Measurements from ENCODE around the gene PHF2.

Gene PHF2

DNA sequence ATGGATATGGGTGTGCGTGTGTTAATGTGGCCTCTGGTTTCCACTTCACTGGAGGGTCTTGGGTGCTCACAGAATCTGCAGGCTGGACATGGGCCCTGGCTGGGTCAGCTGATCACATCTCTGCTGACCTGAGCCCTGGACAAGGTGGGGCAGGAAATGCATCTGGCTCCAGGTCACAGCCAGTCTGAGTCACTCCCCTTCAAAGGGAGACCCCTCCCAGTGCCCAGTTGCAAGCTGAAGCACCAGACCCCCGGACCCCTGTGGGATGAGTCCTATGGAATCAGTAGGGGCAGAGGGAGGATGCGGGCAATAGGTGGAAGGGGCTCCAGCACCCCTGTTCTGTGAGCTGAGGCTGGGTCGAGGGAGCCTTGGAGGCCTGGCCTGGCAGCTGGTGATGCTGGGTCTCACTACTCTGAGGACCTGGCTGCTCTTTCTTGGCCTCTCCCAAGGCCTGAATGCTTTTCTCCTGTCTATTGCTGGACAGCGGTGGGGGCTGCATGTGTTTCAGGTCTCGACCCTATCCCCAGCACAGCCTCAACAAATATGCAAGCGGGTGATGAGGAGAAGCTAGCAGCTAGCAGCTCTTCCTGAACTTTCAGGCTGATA lies 54.5 kb downstream of the PHF2 start:
- no peak for DNase-seq (ENCODE audit: low spot score)

DNA sequence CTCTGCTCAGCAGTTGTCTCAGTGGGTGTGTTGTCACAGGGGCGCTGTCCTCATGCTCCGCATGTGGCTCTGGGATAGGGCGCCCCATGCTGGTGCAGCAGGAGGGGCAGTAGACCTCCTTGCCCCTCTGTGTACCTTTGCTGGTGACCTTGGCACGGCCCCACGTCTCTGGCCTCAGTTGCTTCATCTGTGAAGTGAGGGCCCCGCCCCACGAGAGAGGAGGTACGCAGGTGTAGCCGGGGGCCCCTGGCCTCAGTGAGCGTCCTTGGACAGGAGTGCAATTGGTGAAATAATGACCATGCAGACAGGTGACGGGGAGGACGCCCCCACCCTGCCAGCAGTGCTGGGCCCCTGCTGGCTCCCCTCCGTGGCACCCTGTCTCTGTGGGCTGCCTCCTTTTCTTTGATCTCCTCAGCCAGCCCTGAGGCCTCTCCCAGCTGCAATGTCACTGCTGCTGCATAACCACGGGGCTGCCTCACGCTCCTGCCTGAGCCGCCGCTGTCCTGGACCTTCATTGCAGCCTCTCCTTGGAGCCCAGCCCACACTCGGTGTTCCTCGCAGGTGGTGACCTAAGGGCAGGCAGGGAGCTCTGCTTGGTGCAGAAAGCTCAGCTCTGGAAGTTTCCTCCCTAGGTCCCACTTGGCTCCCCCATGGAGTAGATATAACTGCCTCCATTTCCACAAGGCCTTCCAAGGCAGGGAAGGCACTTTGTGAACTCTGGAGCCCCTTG lies 57.3 kb downstream of the PHF2 start:
- no peak for DNase-seq (ENCODE audit: low spot score)

DNA sequence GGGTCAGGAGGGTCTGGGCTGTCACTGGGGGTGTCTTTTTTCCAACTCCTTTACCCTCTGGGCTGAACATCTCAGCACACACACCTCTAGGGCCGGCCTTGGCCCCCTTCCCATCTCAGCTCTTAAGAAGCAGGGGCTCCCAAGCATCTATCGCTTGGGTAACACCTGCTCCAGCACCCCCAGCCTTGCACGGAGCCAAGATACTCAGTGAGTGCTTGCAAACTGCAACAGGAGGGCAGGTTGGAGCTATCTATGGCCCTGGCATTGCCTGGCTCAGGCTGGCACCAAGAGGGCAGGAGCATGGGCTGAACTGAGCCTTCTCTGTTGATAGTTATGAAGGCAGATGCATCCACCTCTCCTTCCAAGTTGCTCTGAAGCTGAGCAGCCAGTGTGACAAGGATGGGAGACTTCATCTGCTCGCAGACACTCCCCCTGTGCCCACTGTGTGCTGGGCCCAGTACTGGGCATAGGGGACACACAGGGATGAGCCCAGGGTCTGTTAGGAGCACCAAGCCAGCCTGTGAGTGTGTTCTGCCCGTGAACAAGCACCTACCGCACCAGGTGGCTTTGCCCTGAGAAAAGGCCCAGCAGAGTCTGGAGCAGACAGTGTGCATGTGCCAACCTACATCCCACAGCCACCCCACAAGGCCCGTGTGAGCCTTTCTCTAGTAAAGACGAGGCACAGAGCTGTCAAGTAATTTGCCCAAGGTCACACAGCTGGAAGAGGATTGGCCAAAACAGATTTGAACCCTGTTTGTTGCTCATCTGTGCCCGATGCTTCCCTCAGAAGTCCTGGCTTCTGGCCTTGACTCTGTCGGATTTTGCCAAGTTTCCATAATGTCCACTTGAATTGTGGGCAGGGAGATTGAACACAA lies 58.2 kb downstream of the PHF2 start:
- no peak for DNase-seq (ENCODE audit: low spot score)

DNA sequence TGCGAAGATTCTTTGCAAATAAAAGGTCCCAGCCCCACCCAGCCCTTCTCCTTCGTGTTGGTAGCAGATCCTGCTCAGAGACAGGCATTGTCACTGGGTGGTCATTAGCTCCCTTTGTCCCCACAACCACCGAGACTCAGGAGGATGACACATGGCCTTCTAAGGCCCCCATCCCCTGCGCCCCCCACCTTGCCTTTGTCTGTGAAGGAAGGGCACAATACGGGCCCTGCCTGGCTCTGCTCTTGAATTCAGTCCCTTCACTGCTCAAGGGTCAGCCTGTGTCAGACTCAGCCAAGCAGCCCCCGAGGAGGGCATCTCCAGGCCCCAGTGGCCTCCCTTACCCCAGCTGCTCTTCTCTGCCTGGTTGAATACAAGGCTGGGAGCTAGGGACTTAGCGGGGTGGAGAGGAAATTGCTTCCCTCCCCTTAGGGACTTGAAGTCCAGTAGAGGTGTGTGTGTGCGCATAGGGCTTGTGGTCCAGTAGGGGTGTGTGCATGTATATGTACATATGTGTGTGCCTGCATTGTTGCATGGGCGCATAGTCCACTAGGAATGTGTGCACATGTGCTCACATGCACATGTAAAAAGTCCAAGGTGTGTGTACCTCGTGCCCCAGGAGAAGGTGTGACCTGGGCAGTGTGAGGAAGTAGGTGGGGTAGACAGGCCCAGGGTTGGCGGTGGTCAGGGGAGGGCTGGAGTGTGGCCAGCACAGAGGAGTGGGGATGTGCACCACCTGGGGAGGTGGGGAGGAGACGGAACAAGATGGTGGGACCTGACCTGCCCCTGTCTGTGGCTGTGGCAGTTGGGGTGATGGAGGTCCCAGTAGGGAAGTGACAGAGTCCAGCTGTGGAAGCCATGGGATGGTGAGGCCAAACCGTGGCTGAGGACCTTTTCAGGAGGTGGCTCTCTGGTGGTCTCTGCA lies 59.1 kb downstream of the PHF2 start:
- DNase-seq (ENCODE audit: low spot score): no peak

DNA sequence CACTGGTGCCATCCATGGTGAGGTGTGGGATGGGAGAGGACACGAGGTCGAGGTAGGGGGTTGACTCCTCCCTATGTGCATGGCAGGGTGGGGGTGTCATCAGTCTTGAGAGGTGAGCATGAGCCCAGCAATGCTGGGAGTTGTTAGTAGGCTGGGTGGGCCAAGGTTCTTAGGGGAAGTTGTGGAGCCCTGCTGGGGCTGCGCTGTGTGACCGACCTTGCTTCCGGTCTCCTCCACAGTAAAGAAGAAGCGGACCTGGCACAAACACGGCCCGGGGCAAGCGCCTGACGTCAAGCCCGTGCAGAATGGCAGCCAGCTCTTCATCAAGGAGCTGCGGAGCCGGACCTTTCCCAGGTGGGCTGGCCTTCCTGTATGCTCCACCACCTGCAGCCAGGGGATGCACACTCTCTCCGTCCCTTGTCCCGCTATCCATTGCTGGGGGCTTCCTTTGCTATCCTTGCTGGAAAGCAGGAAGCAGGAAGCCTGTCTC lies 59.8 kb downstream of the PHF2 start:
- DNase-seq (ENCODE audit: low spot score): no peak

DNA sequence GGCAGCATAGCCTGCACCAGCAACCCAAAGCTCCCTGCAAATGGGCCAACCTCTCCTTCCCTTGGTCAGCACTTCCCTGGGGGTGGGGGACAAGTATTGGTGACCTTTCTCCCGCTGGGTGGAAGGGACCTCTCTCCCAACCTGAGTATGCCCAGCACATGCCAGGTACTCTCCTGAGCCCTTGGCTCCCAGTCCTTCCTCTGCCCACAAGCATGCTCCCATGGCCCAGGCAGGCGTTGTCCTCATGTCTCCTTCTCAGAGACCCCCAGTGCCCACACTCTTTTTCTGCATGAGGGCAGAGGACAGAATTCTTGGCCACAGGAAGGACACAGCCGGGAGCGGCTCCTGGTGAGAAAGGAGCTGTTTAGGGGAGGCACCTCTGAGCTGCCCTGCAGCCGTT lies 60.3 kb downstream of the PHF2 start:
- DNase-seq (ENCODE audit: low spot score): no peak

DNA sequence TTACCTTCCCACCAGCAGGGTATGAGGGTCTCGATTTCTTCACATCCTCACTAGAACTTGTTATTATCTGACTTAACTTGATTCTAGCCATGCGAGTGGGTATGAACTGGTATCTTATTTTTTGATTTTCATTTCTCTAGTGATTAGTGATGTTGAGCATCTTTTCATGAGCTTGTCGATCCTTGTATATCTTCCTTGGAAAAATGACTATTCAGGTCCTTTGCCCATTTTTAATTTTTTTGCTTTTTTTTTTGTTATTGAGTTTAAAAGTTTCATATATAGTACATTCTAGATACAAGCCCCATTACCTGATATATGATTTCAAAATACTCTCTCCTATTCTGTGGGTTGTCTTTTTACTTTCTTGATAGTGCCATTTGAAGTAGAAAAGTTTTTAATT lies 61.5 kb downstream of the PHF2 start:
- no peak for DNase-seq (ENCODE audit: low spot score)

DNA sequence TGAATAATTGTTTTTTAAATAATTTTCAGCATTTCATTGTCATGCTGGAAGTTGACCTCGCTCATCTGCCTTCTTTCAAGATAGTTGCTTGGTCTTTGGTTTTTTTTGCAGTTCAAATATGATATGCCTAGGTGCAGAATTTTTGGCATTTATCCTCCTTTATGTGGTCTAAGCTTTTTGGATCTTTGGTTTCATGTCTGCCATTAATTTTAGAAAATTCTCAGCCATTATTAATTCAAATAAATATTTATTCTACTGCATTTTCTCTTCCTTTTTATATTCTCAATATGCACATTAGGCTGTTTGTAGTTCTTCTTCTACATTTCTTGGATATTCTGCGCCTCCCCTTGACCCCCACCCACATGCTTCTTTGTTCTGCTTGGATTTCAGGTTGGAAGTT lies 63.6 kb downstream of the PHF2 start:
- no peak for DNase-seq (ENCODE audit: low spot score)

DNA sequence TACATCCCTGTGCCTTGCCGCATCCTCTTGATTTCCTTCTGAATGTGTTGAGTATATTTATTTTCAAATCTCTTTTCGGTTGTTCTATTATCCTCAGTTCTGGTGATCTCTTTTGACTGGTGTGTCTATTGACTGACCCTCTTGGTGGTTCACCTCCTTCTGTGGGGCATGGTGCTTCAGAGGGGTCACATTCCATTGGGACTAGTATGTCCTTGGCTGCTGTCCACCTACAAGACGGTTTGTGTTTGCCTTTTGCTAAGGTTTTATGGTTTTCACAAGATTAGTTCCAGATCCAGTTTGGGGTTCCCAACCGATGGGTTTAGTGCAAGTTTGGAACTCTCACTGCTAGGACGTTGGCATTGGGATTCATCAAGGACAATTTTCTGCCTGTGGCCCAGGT lies 66.6 kb downstream of the PHF2 start:
- no peak for DNase-seq (ENCODE audit: low spot score)

DNA sequence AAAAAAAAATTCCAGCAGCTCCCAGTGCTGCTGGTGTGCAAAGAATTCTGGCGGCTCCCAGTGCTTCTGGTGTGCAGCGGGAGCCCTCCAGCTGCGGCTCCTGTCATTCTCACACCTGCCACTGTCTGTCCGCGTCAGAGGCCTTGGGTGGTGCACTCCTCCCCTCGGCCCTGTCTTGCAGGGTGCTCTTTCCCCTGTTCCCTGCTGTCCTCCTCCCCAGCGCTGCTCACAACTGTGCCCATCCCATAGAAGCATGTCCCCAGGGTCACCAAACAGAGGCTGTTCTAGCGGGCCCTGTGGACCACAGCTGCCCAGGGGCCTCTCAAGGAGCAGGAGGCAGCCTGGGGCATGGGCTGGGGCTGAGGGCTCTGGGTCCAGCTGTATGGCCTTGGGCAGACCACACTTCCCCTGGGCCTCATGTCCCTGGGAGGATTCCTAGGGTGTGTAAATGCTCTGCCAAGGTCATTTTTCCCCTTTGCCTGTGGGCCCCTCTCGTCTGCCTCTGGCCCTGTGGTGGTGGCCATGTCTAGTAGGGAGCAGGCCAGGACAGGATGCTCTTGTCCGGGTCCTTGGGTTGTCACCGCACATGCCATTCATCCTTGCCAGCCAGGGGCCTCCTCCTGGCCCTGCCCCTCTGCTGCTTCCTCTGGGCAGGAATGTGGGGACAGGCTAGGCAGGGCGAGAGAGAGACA lies 68.2 kb downstream of the PHF2 start:
- no peak for DNase-seq (ENCODE audit: low spot score)

DNA sequence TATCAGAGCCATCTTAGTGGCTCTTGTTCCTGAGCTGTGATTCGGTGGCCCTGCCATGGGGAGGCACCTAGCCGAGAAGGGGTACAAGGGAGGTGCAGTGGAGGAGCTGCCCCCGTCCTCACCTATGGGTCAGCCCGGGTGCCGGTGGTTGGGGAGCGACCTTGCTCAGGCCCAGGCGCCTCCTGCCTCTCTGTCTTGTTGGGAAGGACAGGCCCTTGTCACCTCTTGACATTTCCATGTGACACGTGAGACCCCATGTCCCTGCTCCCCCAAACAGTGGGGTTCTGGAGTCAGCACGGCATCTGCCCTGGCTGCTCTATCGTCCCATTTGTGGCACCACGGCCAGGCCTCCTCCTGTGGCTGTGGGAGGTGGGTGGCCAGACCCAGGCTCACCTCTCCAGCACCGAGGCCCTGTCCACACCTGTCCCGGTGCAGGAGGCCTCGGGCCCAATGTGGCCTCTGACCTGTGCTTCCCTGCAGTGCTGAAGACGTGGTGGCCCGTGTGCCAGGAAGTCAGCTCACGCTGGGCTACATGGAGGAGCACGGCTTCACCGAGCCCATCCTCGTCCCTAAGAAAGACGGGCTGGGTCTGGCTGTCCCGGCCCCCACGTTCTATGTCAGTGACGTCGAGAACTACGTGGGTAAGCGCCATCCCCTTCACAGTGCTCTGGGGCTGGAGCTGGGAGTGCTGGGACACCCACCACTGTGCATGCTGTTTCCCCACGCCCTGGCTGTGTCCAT lies 68.9 kb downstream of the PHF2 start:
- no peak for DNase-seq (ENCODE audit: low spot score)

DNA sequence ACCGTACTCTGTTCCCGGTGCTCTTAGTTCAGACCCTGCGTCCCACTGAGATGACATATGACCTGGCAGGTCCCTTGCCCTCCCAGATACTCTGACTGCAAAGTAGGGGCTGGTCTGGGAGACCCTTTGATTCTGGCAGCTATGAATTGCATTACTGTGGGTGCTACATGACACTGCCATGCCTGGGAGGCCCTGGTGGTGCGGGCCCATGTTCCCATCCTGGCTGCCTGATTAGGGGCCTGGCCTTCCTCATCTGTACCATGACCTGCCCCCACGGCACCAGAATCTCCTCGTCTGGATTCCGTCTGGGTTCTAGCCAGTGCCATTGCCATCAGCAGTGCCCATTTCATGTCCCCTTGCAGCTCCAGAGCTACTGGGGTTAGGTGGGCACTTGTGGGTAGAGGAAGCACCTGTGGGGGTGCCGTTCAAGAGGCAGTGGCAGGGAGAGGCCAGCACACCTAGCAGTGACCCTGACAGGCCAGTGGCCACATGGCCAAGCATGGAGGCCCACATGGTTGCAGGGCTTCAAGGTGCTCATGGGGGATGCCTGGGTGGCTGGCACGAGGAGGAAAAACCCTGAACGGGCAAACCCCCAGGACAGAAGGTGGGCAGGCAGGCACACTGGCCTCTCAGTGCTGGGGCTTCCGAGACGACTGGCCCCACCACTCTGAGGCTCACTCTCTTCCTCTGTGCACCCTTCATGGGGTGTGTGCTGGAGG lies 69.7 kb downstream of the PHF2 start:
- no peak for DNase-seq (ENCODE audit: low spot score)

DNA sequence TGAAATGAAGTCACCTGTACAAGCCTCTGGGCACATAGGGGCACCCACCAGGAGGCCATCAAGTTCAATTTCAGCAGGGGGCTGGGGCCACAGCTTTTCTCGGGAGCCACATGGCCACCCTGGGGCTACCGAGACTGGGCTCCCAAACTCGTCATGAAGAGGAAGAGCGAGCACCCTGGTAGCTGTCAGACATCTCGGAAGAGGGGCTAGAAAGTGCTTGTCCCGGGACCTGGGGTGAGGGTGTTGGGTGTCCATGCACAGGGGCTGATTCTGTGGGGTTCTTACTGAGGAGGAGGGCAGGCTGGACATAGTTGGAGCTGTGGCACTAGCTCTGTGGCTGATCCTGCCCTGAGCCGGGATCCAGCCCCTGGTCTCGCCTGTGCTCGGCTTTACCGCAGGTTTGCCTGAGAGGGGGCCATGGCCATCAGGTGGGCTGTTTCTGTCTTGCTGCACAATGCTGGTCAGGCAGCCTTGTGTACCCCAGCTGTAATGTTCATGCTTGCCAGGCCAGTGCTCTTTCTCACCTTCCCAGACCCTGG lies 70.3 kb downstream of the PHF2 start:
- no peak for DNase-seq (ENCODE audit: low spot score)

DNA sequence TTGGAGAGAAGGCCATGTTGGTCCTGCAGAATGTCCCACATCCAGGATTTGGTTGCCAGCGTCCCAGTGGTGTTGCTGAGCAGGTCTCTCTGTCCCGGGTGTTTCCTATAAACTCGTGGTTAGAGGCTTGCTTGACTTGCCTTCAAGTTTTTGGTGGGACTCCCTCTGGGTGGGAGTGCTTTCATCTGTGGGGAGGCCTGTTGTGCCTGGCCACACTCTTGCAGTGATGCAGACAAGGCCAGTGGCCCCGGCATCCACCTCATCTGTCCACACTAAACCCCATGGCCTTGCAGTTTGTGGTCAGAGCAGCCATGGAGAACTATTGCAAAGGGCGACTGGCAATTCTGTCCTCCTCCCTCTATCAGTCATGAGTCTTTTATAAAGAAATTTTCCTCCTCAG lies 71.8 kb downstream of the PHF2 start:
- DNase-seq (ENCODE audit: low spot score): no peak

DNA sequence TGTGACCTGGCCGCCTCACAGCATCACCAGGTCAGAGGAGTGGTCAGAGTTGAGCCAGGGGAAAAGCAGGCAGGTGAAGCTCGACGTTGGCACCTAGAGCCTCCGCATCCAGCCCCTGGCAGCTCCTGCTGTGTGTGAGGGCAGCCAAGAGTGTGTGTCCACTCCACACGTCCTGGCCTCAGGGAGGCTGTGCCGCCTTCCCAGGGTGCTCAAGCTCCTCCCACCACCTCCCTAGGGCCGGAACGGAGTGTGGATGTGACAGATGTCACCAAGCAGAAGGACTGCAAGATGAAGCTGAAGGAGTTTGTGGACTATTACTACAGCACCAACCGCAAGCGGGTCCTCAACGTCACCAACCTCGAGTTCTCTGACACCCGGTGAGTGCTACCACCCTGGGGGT lies 72.5 kb downstream of the PHF2 start:
- DNase-seq (ENCODE audit: low spot score): no peak

DNA sequence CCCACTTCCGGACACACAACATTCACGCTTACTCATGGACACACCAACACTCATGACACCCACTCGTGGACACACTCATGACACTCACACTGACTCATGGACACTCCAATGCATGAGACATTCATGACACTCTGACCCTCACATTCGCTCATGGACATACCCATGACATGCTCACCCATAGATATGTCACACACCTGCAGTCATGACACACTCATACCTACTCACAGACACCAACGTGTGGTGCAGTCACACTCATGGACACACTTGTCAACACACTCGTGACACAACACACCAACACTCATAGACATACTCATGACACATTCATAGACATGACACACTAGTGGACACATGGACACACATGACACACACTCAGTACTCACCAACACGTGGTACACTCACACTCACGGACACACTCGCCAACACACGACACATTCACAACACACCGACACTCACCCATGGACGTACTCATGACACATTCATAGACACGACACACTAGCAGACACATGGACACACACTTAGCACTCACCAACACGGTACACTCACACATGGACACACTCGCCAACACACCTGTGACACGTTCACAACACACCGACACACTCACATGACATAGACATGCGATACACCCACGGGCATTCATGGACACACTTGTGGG lies 73.4 kb downstream of the PHF2 start:
- DNase-seq (ENCODE audit: low spot score): no peak

DNA sequence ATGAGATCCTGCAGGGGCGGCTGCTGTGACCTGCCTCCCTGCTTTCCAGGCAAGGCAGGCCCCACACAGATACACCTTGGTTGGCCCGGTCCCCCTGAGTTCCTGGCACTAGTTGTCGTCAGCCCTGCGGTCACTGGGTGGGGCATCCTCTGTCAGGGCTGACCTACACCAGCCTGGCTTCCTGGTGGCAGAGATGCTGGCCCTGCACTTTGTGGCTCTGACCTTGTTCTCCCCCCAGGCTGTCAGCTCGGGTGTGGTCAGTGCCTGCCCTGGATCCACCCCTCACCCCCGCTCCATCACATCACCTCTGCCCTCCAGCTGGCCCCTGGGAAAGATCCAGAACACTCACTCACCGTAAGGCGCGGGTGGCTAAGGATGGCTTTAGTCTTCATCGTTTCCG lies 74.1 kb downstream of the PHF2 start:
- DNase-seq (ENCODE audit: low spot score): no peak

DNA sequence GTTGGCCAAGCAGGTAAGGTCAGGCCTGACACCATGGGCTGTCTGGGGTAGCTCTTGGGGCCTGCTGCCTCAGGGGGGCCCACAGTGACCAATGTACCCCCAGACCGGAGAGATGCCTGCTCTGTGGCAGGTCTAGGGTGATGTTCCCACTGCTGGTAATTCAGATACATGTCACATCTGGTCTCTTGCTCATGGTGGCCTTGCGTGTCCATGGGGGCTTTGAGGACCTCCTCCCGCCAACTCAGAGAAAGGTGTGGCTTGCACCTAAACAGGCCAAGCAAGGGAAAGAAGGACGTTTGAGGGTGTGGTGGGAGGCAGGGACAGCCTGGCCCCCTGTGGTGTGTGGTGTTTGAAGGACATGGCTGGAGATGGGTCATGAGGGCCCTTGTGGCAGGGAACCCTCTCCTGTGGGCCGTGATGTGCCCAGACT lies 75.2 kb downstream of the PHF2 start:
- no peak for DNase-seq (ENCODE audit: low spot score)
